ENCODE measurements around the gene ACSL6.

ACSL6 gene, protein sequence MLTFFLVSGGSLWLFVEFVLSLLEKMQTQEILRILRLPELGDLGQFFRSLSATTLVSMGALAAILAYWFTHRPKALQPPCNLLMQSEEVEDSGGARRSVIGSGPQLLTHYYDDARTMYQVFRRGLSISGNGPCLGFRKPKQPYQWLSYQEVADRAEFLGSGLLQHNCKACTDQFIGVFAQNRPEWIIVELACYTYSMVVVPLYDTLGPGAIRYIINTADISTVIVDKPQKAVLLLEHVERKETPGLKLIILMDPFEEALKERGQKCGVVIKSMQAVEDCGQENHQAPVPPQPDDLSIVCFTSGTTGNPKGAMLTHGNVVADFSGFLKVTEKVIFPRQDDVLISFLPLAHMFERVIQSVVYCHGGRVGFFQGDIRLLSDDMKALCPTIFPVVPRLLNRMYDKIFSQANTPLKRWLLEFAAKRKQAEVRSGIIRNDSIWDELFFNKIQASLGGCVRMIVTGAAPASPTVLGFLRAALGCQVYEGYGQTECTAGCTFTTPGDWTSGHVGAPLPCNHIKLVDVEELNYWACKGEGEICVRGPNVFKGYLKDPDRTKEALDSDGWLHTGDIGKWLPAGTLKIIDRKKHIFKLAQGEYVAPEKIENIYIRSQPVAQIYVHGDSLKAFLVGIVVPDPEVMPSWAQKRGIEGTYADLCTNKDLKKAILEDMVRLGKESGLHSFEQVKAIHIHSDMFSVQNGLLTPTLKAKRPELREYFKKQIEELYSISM

DNA sequence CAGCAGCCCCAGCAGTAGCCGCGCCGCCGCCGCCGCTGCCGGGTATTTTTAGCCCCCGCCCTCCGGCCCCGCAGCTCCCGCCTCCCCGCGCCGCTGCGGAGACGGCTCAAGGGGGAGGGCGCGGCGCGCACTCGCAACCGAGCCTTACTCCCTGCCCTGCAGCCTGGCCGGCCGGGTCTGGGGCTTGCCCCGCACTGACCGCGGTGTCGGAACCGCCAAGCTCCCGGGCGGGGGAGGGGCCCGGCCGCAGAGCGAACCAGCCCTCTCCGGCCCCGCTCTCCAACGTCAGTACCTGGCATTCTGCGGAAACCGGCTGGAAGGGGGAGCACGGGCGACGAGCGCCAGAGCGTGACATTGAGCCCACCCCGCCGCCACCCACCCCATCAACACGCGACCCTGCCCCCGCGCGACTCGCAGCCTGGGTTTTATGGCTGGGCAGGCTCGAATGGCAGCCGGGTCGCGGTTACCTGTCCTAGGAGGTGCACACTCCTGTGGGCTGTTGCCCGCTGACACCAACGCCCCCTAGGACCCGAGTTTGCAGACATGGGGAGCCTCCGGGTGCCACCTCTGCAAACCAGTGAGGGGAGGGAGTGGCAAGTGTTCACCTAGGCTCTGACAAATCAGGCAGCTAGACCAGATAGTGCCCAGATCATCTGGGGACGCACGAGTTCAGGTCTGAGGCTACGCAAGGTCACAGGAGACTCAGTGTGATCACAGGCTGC, at the start of gene ACSL6:
Gene ACSL6, minus strand, starts transcription at position 37 of the 722 bp plus-strand sequence. CDS start 105 bp downstream, outside the sequence.
- DNase-seq (ENCODE audit: low spot score) = no peak

DNA sequence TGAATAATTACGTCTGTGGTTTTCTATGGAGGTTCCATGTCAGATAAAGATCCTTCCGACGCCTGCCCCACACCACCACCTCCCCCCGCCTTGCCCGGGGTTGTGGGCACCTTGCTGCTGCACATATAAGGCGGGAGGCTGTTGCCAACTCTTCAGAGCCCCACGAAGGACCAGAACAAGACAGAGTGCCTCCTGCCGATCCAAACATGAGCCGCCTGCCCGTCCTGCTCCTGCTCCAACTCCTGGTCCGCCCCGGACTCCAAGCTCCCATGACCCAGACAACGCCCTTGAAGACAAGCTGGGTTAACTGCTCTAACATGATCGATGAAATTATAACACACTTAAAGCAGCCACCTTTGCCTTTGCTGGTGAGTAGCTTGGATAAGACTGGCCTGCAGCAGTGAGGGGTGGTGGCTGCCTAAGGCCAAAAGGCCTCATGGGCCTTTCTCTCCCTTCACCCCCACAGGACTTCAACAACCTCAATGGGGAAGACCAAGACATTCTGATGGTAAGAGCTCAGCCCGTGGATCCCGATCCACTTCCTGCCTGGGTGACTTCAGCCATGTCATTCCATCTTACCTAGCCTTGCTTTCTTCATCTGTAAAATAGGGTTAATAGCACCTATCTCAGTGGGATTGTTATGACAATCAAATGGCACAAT, 49.2 kb upstream of the ACSL6 start, which contains the start of gene IL3:
Gene IL3, plus strand, starts transcription at position 155 of the 661 bp plus-strand sequence. Its CDS starts 52 bp downstream, at position 207.
- DNase-seq (ENCODE audit: low spot score) = no peak

DNA sequence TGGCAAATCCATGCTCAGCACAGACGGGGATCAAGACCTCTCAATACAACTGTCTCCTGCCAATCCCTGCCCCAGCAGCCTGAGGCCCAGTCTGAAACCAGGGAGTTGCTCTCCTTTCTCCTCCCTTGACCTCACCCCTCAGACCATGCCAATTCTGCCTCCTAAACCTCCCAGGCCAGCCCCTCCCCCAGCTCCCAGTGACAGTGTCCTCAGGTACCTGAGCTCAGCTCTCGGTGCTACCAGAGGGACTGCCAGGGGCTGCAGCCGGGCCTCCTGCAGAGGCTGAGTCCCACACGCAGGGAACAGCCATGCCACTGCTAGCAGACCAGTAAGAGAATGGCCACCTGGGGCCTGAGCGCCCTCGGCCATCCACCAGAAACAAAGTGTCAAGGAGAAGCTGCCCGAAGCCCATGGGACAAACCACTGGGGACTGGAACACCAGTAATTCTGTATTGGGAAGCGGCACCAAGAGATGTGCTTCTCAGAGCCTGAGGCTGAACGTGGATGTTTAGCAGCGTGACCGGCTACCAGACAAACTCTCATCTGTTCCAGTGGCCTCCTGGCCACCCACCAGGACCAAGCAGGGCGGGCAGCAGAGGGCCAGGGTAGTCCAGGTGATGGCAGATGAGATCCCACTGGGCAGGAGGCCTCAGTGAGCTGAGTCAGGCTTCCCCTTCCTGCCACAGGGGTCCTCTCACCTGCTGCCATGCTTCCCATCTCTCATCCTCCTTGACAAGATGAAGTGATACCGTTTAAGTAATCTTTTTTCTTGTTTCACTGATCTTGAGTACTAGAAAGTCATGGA, 48.4 kb upstream of the ACSL6 start:
- DNase-seq (ENCODE audit: low spot score) = no peak

DNA sequence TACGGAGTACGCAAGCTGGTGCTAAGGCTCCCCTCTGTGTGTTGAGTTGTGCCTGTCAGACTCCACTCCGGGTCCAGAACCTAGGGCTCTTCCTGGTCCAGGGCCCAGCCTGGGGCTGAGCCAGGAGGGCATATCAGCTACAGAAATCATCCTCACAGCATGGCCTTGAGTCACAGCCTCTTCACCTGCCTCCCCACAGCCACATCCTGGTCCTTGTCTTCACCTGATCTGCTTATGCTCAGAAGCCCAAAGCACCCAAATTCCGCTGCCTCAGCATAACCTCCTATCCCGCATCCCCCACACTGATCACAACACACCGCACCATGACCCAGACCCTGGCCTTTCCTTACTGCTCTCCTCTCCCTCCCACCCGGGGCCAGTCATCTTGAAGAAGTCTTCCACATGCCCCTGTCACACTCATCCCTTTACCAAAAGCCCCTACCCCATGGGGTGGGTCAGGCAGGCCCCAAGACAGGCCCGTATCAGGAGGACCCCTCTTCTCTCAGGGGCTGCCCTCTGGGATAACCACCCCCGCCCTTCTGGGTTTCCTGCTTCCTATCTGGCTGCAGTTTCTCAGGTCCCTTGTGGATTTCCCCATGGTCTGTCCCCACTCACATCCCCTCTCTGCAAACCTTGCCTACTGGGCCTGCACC, 47.7 kb upstream of the ACSL6 start:
- peak; percentile 52 for DNase-seq (ENCODE audit: low spot score)

DNA sequence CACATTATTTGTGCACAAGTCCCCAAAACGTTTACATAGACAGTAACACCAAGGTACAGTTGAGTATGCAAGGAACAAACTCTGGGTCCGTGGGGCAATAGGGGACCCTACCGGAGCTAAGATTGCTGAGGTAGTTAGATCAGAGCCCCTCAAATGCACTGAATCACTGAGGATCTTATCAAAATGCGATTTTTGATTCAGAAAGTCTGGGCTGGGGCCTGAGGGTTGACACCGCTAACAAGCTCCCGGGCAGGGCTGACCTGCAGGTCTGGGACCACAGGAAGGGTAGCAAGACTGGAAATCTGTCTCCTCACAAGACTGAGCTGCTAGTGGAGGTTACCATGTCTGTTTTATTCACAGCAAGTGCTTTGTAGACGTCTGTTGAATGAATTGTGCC, 47.2 kb upstream of the ACSL6 start:
- no peak for DNase-seq (ENCODE audit: low spot score)

DNA sequence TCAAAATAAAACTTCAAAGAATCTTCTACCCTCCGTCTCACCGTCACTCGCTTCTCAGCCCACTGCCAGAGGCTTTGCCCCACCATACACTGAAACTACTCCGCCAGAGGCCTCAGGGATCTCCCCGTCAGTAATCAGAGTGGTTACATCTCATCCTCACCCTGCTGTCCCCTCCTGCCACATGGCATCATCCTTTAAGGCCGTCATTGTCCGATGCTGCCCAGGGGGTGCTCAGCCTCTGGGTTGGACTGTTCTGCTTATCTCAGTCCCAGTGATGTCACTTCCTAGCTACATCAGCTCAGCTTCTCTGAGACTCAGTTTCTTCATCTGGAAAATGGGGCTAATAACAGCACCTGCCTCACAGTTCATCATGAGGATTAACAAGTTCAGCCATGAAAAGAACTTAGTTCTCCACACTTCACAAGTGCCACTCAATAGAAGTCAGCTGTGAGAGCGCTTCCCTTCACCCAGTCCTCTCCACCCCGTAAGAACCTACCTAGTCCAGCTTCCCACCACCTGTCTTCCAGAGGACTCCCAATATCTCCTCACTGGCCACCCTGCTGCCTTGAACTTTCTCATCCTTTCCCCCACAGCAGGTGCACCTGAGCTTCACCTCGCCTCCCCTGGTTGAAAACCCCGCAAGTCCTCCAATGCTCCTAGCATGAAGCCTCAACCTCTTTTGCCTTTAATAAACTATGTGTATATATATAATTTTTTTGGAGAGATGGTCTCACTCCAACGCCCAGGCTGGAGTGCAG, 46.2 kb upstream of the ACSL6 start:
- no peak for DNase-seq (ENCODE audit: low spot score)

DNA sequence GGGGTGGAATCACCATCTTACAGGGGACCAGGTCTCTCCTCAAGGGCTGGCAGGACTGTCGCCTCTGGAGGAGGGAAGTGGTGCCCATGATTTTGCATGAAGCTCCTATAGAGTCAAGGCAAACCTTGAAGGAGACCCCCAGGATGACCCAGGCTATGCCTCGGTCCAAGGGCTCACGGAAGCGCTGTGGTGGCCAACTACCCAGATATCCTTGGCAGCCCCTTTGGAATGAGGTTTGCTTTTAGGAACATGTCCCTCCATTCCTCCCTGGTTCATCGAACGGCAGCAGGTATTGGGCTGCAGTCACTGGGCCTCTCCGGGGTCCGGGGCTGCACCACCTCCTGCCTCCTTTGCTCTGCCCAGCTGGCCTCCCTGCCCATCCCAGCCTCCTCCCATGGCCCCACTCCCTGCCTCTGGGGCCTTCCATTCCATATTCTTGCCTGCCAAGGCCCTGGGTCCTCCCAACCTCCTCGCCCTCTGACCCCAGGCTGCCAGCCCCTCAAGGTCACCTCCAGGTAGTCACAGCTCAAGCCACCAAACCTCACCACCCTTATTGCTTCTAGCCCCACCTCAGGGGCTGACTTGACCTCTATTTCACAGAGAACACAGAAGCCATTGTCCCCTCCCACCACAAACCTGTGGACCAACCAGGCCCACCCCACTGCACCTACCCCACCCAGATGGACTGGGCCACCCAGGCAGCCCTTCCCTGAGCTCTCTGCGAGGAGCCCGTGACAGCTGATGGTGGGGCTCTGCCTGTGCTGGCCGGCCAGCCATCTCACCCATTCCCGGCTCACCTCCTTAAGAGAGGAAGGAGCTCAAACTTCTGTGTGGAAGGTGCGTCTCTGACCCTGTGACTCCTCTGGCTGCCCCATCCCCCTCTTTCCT, 45.4 kb upstream of the ACSL6 start:
- DNase-seq (ENCODE audit: low spot score) = no peak

DNA sequence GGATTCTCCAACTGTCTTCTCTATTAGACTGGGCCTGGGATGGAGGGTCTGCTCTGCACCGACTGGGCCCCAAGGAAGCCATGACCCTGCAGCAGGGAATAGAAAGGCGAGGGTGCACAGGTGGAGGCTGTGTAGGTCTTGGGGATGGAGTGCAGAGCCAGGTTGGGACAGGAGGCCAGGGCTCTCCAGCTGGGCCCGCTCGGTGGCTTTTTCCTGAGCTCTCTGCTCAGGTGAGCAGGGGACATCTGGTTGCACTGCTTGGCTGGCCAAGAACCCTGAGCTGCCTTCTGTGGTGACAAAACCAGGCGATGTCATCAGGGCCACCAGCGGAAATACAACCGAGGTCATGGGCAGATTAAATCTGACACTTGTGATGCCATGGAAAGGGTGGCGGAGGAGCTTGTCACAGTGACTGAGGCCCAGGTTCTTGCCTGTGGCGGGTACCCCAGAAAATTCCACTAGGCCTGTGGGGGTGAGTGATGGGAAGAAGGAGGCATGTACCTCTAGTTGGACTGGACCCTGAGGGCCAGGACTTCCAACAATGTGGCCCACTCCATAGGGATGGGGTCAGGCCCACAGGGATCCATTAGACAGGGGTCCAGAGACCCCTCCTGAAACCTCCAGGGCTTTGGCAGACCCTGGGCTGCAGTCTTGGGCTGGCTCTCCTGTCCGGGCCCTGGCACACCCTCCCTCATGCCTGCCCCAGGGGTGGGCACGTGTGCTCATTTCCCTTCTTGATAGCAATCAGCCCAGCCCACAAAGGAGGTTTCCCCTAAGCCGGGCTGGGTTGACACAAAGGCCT, 44.6 kb upstream of the ACSL6 start:
- DNase-seq (ENCODE audit: low spot score) = peak; percentile 47

DNA sequence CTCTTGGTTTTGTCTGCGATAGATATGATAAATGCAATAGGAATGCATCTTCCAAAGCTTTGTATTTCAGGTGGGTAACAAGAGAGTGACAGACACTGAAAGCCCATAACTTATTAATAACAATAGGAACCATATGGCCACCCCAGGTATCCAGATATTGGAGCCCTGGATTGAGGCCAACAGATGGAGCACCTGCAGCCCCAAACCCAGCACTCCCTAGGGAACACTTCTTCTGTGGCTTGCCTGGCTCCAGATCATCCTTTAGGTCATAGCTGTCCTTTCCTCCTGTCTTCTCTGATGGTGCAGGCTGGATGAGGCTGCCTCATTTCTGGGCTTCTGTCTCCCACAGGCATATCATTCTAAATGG, 44.0 kb upstream of the ACSL6 start:
- DNase-seq (ENCODE audit: low spot score) = no peak

DNA sequence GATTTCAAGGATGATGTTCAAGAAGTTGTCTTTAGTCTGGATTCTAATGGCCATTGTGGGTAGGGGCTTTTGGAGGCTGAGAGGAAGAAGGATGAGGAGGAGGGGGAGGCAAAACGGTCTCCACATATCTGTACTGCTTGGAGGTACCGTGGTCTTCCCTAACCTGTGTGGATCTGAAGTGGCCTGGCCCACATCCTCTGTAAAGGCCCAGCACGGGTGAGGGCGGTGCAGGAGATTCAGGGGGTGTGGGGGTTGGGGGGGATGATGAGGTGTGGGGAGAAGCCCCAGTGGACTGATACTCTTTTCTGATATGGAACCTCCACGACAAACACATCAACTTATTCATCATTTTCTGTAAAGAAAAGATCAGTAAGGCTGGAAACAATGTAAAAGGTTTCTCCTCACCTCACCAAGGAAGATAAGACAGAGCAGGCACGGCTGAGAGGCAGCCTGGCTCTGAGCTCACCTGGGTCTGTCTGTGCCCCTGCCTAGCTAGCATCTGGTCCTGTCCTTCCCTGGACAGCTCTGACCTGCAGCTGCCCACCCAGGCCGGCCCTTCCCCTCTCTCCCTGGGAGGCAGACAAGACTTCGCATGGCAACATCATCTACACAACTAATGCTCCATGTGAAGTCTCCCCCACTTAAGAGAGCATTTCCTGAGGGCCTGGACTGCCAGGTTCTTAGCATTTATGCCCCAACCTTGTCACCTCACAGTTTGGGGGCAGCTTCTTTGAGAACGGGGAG, 43.4 kb upstream of the ACSL6 start:
- DNase-seq (ENCODE audit: low spot score) = no peak

DNA sequence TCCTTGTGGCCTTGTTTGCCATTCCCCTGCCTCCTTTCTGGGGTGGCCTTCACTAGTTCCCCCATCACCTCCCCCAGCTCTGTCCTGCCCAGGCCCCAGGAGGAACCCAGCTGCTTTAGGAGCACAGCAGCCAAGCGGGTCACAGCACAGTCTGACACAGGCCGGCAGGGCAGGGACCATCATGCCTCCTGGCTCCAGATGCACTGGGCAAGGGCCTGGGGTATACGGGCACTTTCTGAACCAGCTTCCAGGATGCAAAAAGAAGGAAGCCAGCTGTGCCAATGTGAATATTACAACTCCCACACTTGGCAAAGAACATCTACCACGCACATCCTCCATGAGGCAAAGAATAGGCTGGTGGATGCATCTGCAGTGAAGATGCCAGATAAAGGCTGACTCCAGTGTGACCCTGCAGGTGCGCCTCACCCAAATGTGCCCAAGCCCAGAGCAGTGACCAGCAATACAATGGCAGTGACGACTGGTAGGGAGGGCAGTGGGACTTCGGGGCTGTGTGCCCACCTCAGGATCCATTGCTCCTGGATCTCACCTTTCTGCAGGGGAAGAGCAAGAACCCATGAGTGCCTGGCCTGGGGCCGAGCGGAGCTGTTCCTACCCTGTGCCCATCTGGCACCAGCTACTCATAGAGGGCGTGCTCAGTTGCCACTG, 42.7 kb upstream of the ACSL6 start:
- no peak for DNase-seq (ENCODE audit: low spot score)

DNA sequence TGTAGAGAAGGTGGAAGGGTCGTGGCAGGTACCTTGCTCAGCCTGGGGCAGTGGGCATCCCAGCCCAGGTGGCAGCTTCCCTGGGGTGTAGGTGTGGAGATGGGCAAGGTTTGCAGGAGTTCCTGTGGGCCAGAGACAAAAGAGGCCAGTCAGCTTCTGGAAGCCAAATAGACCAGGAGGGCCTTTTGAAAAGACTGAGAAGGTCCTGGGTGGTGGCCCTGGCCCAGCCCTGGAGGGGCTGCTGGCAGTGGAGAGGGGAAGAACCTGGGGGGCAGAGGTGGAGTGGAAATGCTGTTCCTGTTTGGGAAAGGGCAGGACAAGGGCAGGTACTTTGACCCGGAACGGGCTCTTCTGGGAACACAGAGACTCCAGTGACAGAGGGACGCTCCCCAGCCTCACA, 42.0 kb upstream of the ACSL6 start:
- no peak for DNase-seq (ENCODE audit: low spot score)

DNA sequence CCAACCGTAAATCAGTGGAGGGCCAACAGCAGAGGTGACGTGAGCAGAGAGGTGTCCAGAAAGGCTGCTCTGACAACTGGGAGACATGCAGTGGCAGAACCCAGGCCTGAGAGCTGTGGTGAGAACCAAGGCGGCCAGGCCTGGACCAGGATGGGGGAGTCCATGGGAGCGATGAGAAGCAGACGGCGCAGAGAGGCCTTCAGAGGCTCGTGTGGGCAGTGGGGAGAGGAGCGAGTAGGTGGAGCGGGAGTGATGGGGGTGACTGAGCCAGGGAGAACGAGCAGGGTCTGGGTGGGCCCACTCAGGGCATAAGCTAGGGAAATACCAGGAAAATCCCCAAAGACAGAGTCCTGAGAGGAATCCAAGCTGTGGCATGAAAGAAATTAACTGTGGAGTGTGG, 41.1 kb upstream of the ACSL6 start:
- no peak for DNase-seq (ENCODE audit: low spot score)

DNA sequence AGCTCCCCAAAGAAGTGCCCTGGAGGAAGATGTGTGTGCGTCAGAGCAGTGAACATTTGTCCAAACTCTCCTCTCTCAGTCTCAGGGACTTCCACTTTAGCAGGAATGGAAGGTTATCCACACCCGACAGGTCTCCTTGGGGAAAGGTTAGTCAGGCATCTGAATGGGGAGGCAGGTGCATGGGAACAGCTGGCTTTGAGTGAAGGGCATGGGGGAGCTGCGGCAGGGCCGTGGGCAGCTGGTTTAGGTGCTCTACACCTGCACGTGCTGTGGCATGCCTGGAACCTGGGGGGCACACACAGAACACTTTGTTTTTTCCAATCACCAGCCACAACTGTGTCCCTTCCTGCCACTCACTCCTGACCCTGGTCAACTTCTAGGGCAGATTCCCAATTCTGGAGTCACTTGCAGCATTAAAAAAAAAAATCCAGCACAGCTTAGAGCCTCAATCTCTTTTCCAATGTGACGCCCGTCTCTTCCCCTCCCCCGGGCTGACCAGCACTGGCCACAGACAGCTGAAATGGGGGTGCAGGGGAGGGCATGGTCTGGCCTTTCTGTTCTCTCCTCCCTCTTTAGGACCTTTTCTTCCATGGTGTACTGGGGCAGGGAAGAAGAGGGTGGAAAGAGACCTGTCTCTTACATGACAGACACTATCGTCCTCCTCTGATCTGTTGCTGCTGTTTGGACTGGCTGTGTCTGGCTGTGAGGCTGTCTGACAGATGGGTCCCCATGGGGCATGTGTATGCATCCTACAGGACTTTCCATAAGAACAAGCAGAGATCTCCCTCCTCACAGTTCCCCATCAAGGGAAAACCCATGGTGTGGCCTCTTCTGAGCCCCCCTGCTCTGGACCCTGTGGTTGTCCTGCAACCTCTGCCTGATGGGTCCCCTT, 39.4 kb upstream of the ACSL6 start:
- DNase-seq (ENCODE audit: low spot score) = no peak

DNA sequence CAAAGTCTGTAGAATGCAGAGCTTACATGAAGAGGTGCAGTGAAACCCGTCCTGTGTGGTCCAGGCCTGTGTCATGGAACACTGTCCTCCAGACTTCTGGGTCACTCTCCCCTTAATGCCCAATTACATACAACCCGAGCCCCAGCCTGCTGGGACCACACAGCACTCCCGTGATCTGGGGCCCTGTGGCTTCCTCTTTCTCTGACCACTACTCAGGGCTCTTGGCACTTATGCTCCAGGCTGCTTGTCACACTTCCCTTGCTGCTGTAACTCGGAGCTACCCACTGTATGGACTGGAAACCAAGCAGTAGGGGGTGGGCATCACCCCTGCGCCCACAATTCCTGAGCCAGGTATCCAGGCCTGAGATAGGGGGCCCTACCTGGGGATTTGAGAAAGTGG, 38.7 kb upstream of the ACSL6 start:
- DNase-seq (ENCODE audit: low spot score) = no peak

DNA sequence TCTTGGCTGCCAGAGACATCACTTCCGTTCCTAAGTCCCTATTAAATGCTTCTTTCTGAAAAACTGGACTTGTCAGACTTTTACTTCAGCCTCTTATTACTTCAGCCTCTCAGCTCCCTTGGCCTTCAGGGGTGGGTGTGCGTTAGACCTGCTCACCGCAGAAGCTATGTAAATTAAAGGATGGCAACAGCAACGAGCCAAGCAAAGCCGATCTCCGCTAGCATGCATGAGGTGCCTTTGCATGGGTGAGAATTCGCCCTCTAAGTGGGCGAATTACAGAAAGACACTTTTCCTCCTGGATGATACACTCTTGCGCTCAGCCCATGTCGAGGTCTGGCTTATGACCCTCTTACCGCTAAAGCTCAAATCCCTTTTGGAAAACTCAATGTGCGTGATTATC, 38.1 kb upstream of the ACSL6 start:
- no peak for DNase-seq (ENCODE audit: low spot score)
